A549 (cell line): ENCODE data around the gene ARHGAP30. TPM values are rescaled to one million over a fixed set of nuclear protein-coding genes. Genes with fewer than 3 reads are reported as not detected.

ENCODE experiments used
- ATAC-seq, 2 experiments: fragments of 200-7000 bp in 1 of 2; fragments of >200 bp in 1 of 2; cut with Nextera tagmentation in 1 of 2; cut with Tn5 transposase in 1 of 2; 3 replicates each; pipeline versions ENCODE4 v1.8.0 to v1.9.1; 2018 to 2020; ENCODE audit warnings: mild to moderate bottlenecking in 1 of 2, moderate library complexity in 1 of 2
- CTCF ChIA-PET: fragments of 300-600 bp; sonication (Branson Sonifier 250); formaldehyde crosslinking; extraction: SDS; loops from one replicate; lab custom pipeline; 2021; ENCODE audit warnings: antibody characterized with exemption, inconsistent platforms; lab: Yijun Ruan, JAX
- POLR2A ChIA-PET: fragments of 350-600 bp; formaldehyde crosslinking; extraction: SDS; loops from one replicate; lab custom pipeline; 2021; ENCODE audit warnings: antibody characterized with exemption, inconsistent platforms; lab: Yijun Ruan, JAX
- DNase-seq, 2 experiments: peaks; one replicate each; pipeline versions ENCODE4 v3.0.0 to v3.0.0-alpha.2; 2011 to 2016; ENCODE audit warnings: low read depth in 1 of 2, low spot score in 1 of 2
- FAIRE-seq: peaks from 2 replicates; lab custom pipeline; 2011; peaks lifted over from hg19 to GRCh38; lab: Jason Lieb, UNC
- H3K27ac ChIP-seq, 2 experiments: fragments of >200 bp; sonication (Bioruptor Twin); formaldehyde crosslinking; 3 replicates each; pipeline ENCODE4 v1.5.1; 2016 to 2017
- H3K4me1 ChIP-seq: fragments of >200 bp; sonication (Bioruptor Twin); formaldehyde crosslinking; 3 replicates; pipeline ENCODE4 v1.6.1; 2016
- H3K4me2 ChIP-seq: fragments of >200 bp; sonication (Bioruptor Twin); formaldehyde crosslinking; 3 replicates; pipeline ENCODE4 v1.6.1; 2016
- H3K4me3 ChIP-seq: fragments of >200 bp; sonication (Bioruptor Twin); formaldehyde crosslinking; 3 replicates; pipeline ENCODE4 v1.5.1; 2016
- H3K9me3 ChIP-seq: fragments of >200 bp; sonication (Bioruptor Twin); formaldehyde crosslinking; 3 replicates; pipeline ENCODE4 v1.6.1; 2016
- CBX8 ChIP-seq: fragments of 200-600 bp; sonication (generic); IDR thresholded peaks from 2 replicates; pipeline ENCODE4 v1.6.1; 2016
- CHD2 ChIP-seq: fragments of 150-350 bp; IDR thresholded peaks from 2 replicates; pipeline ENCODE4 v1.6.1; 2014; ENCODE audit warnings: low read length; ENCODE audit not compliant: partially characterized antibody
- CHD4 ChIP-seq: fragments of 200-600 bp; sonication (generic); IDR thresholded peaks from 2 replicates; pipeline ENCODE4 v1.6.1; 2016; ENCODE audit warnings: antibody characterized with exemption, mild to moderate bottlenecking, borderline replicate concordance
- FOSB ChIP-seq: fragments of 250-450 bp; sonication (Bioruptor Pico); IDR thresholded peaks from 2 replicates; pipeline ENCODE4 v1.5.0; 2020; ENCODE audit warnings: mild to moderate bottlenecking, moderate library complexity
- FOSL2 ChIP-seq, 2 experiments: fragments of 450-650 bp in 1 of 2; fragments of >200 bp in 1 of 2; sonication (Bioruptor Twin) in 1 of 2; formaldehyde crosslinking; IDR thresholded peaks; 2 replicates each; pipeline versions ENCODE4 v1.5.0 to v1.6.1; 2016 to 2020; ENCODE audit warnings: mild to moderate bottlenecking in 1 of 2, moderate library complexity in 1 of 2
- MAZ ChIP-seq: fragments of 150-350 bp; IDR thresholded peaks from 2 replicates; pipeline ENCODE4 v1.6.1; 2014; ENCODE audit warnings: antibody characterized with exemption, low read depth, low read length, borderline replicate concordance
- NFE2L2 ChIP-seq: fragments of 150-350 bp; conservative IDR thresholded peaks from 2 replicates; pipeline ENCODE4 v1.6.1; 2014; ENCODE audit warnings: low read length
- NPAS2 ChIP-seq: fragments of 250-450 bp; sonication (Bioruptor Pico); IDR thresholded peaks from 2 replicates; pipeline ENCODE4 v1.8.0; 2022; ENCODE audit warnings: mild to moderate bottlenecking, moderate library complexity, borderline replicate concordance
- PHF8 ChIP-seq: fragments of 200-600 bp; sonication (generic); IDR thresholded peaks from 2 replicates; pipeline ENCODE4 v1.6.1; 2016; ENCODE audit warnings: low read depth, mild to moderate bottlenecking, antibody characterized with exemption, moderate library complexity, borderline replicate concordance
- RAD21 ChIP-seq, 2 experiments: fragments of >200 bp in 1 of 2; sonication (Bioruptor Twin) in 1 of 2; formaldehyde crosslinking in 1 of 2; IDR thresholded peaks in 1 of 2; conservative IDR thresholded peaks in 1 of 2; 2 replicates in 1 of 2; 3 replicates in 1 of 2; pipeline ENCODE4 v1.6.1; 2012 to 2018; ENCODE audit warnings: inconsistent platforms in 1 of 2
- RNF2 ChIP-seq: fragments of 200-600 bp; sonication (generic); IDR thresholded peaks from 2 replicates; pipeline ENCODE4 v1.6.1; 2016; ENCODE audit warnings: low read depth, mild to moderate bottlenecking, antibody characterized with exemption, moderate library complexity, borderline replicate concordance
- SMC3 ChIP-seq: fragments of >200 bp; sonication (Bioruptor Twin); formaldehyde crosslinking; IDR thresholded peaks from 3 replicates; pipeline ENCODE4 v1.6.1; 2018; ENCODE audit warnings: inconsistent platforms
- ZC3H11A ChIP-seq: fragments of 450-650 bp; IDR thresholded peaks from 2 replicates; pipeline ENCODE4 v1.6.1; 2014; ENCODE audit warnings: antibody characterized with exemption, mild to moderate bottlenecking
- WGBS: methylation state at CpG from one replicate; pipeline ENCODE4 v1.1.6; 2017; ENCODE audit errors: missing lambda C conversion rate; 5-methylcytosine and 5-hydroxymethylcytosine counted together
- polyA plus RNA-seq, 4 experiments: library from polyadenylated mRNA; depleted of rRNA in 3 of 4; stranded (reverse); fragments of >200 nt; fragmentation: RNase III in 1 of 4; extraction: RNeasy Plus Mini Kit Qiagen cat#74134 plus additional on column Dnase treatment in 1 of 4; gene quantifications; 2 replicates in 3 of 4; 3 replicates in 1 of 4; pipeline ENCODE4 v1.2.3, GENCODE V29; 2011 to 2017
- TF ChIP-seq, protein P1 (sequence below): fragments of 250-450 bp; sonication (Bioruptor Pico); IDR thresholded peaks from 2 replicates; pipeline ENCODE4 v1.5.0; 2020; ENCODE audit warnings: low read depth, mild to moderate bottlenecking, moderate library complexity
- TF ChIP-seq, protein P2 (sequence below): fragments of 200-600 bp; sonication (generic); IDR thresholded peaks from 2 replicates; pipeline ENCODE4 v1.6.1; 2016; ENCODE audit warnings: antibody characterized with exemption, mild to moderate bottlenecking, moderate library complexity
- TF ChIP-seq, protein P3 (sequence below): fragments of 250-450 bp; sonication (Bioruptor Pico); IDR thresholded peaks from 2 replicates; pipeline ENCODE4 v1.5.0; 2021; ENCODE audit warnings: mild to moderate bottlenecking, moderate library complexity, borderline replicate concordance

Gene ARHGAP30
- polyA plus RNA-seq, 2 of the 4 experiments (the other 2 are of a cell fraction) = 0.06 to 0.13 TPM

DNA sequence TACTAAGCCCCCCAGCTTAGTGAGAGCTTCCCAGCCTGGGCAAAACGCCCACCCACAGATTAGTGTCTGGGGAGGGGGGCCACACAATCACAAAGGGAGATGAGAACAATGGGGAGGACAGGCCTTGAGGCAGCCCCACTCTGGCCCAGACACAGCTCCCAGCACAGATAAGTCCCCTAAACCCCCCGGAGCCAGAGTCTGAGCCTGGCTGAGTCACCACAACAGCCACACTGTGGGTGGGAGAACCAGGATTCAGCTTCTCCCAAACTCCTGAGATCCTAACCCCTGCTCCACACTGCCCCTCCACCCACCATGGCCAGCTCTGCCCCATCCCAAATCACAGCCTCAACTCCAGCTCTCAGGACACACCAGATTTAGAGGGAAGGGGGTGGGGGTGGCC is 15.5 kb upstream of the ARHGAP30 start:
- CTCF ChIA-PET = interaction anchor here (0.6 to 12.7 kb wide), 9 partner anchors 12 to 92 kb away, joined by 3 to 167 read pairs (median 4); partner anchors contain the start of genes ARHGAP30 and KLHDC9
- TF ChIP-seq NFE2L2 = no peak
- no peak for TF ChIP-seq ZC3H11A
- no peak for TF ChIP-seq CBX8
- no peak for TF ChIP-seq FOSL2 (IDR thresholded peaks at IDR 0.05)
- no peak for TF ChIP-seq FOSL2 (CRISPR knock-in tag; IDR thresholded peaks at IDR 0.05)
- no peak for TF ChIP-seq FOSB (CRISPR knock-in tag)
- no peak for TF ChIP-seq PHF8
- no peak for TF ChIP-seq RAD21 (conservative IDR thresholded peaks at IDR 0.05 in 1 of 2, IDR thresholded peaks at IDR 0.05 in 1 of 2)
- no peak for TF ChIP-seq CHD4
- TF ChIP-seq, protein P1, sequence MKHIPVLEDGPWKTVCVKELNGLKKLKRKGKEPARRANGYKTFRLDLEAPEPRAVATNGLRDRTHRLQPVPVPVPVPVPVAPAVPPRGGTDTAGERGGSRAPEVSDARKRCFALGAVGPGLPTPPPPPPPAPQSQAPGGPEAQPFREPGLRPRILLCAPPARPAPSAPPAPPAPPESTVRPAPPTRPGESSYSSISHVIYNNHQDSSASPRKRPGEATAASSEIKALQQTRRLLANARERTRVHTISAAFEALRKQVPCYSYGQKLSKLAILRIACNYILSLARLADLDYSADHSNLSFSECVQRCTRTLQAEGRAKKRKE (CRISPR knock-in tag) = no peak
- peak overlapping the region; percentile 88 for H3K27ac ChIP-seq
- FAIRE-seq (no peak), DNase-seq (no peak), ATAC-seq (no peak)
- no peak overlapping the region for H3K4me3 ChIP-seq
- H3K4me2 ChIP-seq = peak overlapping the region; percentile 69
- peaks cover 66% of the 10 kb centered on the region for H3K4me1 ChIP-seq
- POLR2A ChIA-PET = no interaction called here
- 62% methylated on average over 2 of the region's 2 CpGs for WGBS
- H3K9me3 ChIP-seq = no peaks in the 10 kb centered on the region

DNA sequence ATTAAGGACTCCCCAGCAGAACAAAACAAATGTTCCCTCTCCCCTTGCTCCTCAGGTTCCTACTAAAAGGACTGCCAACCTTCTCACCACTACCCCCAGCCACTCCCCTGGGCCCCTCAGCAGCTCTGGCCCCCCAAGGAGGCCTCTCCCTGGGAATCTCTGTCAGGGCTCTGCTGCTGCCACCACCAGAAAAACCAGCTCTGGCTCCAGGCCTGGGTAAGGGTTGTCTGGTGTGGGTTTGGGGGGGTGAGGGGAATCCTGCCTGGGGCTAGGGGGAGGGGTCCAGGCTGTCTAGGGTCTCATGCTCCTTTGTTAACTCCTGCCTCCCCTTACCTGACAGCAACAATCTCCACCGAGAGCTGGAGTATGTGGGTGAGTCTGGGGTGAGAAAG is 14.9 kb upstream of the ARHGAP30 start:
- Histone ChIP-seq H3K9me3 (no peaks in the 10 kb centered on the region), H3K4me2 (peak overlapping the region; percentile 69), H3K27ac (peak overlapping the region; percentile 88), H3K4me1 (peaks cover 66% of the 10 kb centered on the region), H3K4me3 (no peak overlapping the region)
- ATAC-seq (no peak), DNase-seq (no peak), FAIRE-seq (no peak)
- 86% methylated on average over 1 of the region's 1 CpG for WGBS
- ChIA-PET POLR2A (interaction anchor here (0.9 kb wide), 1 partner anchor 39 kb away, joined by 4 read pairs; the partner anchor contains the start of gene USF1), CTCF (interaction anchor here (0.6 to 12.7 kb wide), 7 partner anchors 11 to 91 kb away, joined by 3 to 167 read pairs (median 4); partner anchors contain the start of genes ARHGAP30 and KLHDC9)
- TF ChIP-seq CHD2 (no peak), RNF2 (no peak), SMC3 (no peak), MAZ (no peak), NPAS2 (CRISPR knock-in tag) (no peak)
- TF ChIP-seq, protein P2, sequence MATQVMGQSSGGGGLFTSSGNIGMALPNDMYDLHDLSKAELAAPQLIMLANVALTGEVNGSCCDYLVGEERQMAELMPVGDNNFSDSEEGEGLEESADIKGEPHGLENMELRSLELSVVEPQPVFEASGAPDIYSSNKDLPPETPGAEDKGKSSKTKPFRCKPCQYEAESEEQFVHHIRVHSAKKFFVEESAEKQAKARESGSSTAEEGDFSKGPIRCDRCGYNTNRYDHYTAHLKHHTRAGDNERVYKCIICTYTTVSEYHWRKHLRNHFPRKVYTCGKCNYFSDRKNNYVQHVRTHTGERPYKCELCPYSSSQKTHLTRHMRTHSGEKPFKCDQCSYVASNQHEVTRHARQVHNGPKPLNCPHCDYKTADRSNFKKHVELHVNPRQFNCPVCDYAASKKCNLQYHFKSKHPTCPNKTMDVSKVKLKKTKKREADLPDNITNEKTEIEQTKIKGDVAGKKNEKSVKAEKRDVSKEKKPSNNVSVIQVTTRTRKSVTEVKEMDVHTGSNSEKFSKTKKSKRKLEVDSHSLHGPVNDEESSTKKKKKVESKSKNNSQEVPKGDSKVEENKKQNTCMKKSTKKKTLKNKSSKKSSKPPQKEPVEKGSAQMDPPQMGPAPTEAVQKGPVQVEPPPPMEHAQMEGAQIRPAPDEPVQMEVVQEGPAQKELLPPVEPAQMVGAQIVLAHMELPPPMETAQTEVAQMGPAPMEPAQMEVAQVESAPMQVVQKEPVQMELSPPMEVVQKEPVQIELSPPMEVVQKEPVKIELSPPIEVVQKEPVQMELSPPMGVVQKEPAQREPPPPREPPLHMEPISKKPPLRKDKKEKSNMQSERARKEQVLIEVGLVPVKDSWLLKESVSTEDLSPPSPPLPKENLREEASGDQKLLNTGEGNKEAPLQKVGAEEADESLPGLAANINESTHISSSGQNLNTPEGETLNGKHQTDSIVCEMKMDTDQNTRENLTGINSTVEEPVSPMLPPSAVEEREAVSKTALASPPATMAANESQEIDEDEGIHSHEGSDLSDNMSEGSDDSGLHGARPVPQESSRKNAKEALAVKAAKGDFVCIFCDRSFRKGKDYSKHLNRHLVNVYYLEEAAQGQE = no peak
- TF ChIP-seq, protein P3, sequence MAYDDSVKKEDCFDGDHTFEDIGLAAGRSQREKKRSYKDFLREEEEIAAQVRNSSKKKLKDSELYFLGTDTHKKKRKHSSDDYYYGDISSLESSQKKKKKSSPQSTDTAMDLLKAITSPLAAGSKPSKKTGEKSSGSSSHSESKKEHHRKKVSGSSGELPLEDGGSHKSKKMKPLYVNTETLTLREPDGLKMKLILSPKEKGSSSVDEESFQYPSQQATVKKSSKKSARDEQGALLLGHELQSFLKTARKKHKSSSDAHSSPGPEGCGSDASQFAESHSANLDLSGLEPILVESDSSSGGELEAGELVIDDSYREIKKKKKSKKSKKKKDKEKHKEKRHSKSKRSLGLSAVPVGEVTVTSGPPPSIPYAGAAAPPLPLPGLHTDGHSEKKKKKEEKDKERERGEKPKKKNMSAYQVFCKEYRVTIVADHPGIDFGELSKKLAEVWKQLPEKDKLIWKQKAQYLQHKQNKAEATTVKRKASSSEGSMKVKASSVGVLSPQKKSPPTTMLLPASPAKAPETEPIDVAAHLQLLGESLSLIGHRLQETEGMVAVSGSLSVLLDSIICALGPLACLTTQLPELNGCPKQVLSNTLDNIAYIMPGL (CRISPR knock-in tag) = no peak
